Measurements from ENCODE around the gene TFAP2E. TPM values are rescaled to one million over a fixed set of nuclear protein-coding genes. Genes with fewer than 3 reads are reported as not detected.

TFAP2E gene
- total and polyA plus RNA-seq, 8 donors, result 0.37 to 44.3 (median 1.8) TPM; not detected in 3

DNA sequence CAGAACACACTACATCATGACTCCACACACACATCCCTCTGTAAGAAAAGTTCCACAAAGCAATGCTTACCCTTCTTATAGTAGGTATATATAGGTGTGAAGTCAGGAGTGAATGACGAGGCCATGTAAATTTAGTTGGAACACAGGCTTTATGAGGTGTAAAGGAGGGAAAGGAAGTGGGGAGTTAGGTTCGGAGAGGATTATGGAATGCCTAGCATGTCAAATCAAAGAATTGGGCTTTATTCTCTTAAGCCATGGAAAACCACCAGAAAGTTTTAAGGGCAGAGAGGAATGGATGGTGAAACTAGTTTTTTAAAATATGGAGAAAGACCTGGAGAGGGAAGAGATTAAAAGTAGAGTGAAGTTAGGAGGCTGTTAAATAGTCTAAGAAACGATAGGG, 26.3 kb downstream of the TFAP2E start:
- intact Hi-C loops (cut with DNase I; ENCODE audit: low total_unique reads), result no loop called here
- no peaks in the 10 kb centered on the region for H3K4me1 ChIP-seq
- 78 to 89% (median 85%) methylated on average over 3 of the region's 3 CpGs for WGBS, 5 donors
- H3K9me3 ChIP-seq, result no peaks in the 10 kb centered on the region
- no peaks in the 10 kb centered on the region for H3K27me3 ChIP-seq
- H3K27ac ChIP-seq, result no peak overlapping the region
- H3K36me3 ChIP-seq, result peaks cover 27 to 66% (median 54%) of the 10 kb centered on the region in 4 donors
- TF ChIP-seq EP300 (IDR thresholded peaks at IDR 0.05) (no peak), POLR2A (IDR thresholded peaks at IDR 0.05) (no peak), POLR2AphosphoS5 (IDR thresholded peaks at IDR 0.05) (no peak)
- TF ChIP-seq, protein P1, sequence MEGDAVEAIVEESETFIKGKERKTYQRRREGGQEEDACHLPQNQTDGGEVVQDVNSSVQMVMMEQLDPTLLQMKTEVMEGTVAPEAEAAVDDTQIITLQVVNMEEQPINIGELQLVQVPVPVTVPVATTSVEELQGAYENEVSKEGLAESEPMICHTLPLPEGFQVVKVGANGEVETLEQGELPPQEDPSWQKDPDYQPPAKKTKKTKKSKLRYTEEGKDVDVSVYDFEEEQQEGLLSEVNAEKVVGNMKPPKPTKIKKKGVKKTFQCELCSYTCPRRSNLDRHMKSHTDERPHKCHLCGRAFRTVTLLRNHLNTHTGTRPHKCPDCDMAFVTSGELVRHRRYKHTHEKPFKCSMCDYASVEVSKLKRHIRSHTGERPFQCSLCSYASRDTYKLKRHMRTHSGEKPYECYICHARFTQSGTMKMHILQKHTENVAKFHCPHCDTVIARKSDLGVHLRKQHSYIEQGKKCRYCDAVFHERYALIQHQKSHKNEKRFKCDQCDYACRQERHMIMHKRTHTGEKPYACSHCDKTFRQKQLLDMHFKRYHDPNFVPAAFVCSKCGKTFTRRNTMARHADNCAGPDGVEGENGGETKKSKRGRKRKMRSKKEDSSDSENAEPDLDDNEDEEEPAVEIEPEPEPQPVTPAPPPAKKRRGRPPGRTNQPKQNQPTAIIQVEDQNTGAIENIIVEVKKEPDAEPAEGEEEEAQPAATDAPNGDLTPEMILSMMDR (IDR thresholded peaks at IDR 0.05), result no peak
- no peak for DNase-seq
- H3K4me3 ChIP-seq, result no peak overlapping the region

DNA sequence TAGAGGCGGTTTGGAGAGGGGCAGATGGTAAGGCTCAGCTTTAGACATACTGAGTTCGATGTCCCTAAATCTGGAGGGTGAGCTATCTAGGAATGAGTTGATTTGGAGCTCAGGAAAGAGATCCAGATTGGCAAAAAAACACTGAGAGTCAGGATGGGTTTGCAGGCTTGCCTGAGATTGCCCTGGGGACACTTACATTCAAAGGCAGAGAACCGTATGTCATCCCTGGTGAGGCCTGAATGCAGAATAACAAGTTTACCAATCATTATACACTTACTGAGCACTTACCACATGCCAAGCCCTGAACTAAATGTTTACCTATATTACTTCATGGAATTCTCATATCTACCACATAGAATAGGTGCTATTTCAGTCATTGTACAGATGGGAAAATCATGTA, 27.5 kb downstream of the TFAP2E start:
- whole genome bisulfite sequencing, 5 donors, result 88 to 96% (median 93%) methylated on average over 3 of the region's 3 CpGs
- no peaks in the 10 kb centered on the region for H3K9me3 ChIP-seq
- TF ChIP-seq EP300 (IDR thresholded peaks at IDR 0.05) (no peak), POLR2A (IDR thresholded peaks at IDR 0.05) (no peak), POLR2AphosphoS5 (IDR thresholded peaks at IDR 0.05) (no peak)
- TF ChIP-seq, protein P1 (IDR thresholded peaks at IDR 0.05), result no peak
- H3K4me3 ChIP-seq, result no peak overlapping the region
- intact Hi-C loops (cut with DNase I; ENCODE audit: low total_unique reads), result no loop called here
- peaks cover 31 to 74% (median 66%) of the 10 kb centered on the region in 4 donors for H3K36me3 ChIP-seq
- no peaks in the 10 kb centered on the region for H3K27me3 ChIP-seq
- no peaks in the 10 kb centered on the region for H3K4me1 ChIP-seq
- no peak overlapping the region for H3K27ac ChIP-seq
- DNase-seq, result no peak

DNA sequence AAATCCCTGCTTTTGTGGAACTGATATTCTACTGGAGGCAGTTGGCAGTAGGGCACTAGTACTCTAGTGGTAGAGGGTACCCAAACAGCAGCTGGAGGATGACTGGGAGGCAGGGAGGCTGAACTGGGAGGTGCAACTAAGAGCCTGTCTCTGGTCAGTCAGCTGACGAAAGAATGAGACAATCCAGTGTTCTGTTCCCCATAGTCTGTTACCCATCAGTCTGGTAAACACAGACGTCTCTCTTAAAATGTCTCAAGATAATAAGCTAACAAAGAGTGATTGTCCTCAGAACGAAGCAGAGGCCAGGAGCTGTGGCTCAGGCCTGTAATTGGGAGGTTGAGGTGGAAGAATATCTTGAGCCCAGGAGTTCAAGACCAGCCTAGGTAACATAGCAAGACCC, 30.4 kb downstream of the TFAP2E start:
- Histone ChIP-seq H3K9me3 (no peaks in the 10 kb centered on the region), H3K4me1 (no peaks in the 10 kb centered on the region), H3K27me3 (no peaks in the 10 kb centered on the region), H3K4me3 (no peak overlapping the region), H3K36me3 (peaks cover 43 to 96% (median 92%) of the 10 kb centered on the region in 4 donors), H3K27ac (no peak overlapping the region)
- intact Hi-C loops (cut with DNase I; ENCODE audit: low total_unique reads), result no loop called here
- TF ChIP-seq POLR2AphosphoS5 (IDR thresholded peaks at IDR 0.05) (no peak), POLR2A (IDR thresholded peaks at IDR 0.05) (no peak), EP300 (IDR thresholded peaks at IDR 0.05) (no peak)
- TF ChIP-seq, protein P1 (IDR thresholded peaks at IDR 0.05), result no peak
- no peak for DNase-seq
- 50 to 66% (median 62%) methylated on average over 3 of the region's 3 CpGs for WGBS, 5 donors

DNA sequence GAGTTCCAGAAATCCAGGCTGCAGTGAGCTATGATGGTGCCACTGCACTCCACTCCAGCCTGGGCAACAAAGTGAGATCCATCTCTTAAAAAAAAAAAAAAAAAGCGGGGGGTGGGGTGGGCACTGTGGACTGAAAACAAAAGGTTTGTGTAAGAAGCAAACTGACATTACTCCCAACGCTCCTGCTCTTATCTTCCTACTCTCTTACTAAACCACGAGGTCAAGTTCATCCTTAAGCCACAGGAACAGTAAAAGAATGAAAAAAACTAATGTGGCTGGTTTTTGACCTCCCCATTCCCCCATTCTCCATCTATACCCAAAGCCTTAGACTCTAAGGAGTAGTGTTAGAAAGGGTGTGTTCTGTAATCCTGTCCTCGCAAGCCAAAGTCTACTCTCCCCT, 30.8 kb downstream of the TFAP2E start:
- Histone ChIP-seq H3K4me3 (no peak overlapping the region), H3K27ac (no peak overlapping the region), H3K27me3 (no peaks in the 10 kb centered on the region), H3K36me3 (peaks cover 46 to 96% (median 95%) of the 10 kb centered on the region in 4 donors), H3K4me1 (no peaks in the 10 kb centered on the region), H3K9me3 (no peaks in the 10 kb centered on the region)
- 74 to 82% (median 81%) methylated on average over 4 of the region's 4 CpGs for WGBS, 5 donors
- TF ChIP-seq POLR2A (IDR thresholded peaks at IDR 0.05) (no peak), EP300 (IDR thresholded peaks at IDR 0.05) (no peak), POLR2AphosphoS5 (IDR thresholded peaks at IDR 0.05) (no peak)
- TF ChIP-seq, protein P1 (IDR thresholded peaks at IDR 0.05), result no peak
- DNase-seq, result no peak
- intact Hi-C loops (cut with DNase I; ENCODE audit: low total_unique reads), result no loop called here

Data from stomach (tissue), 9 donors.